ENCODE data around the gene PTK7. TPM values are rescaled to one million over a fixed set of nuclear protein-coding genes. Genes with fewer than 3 reads are reported as not detected.

Gene PTK7
- total RNA-seq, 6 donors from 2014 or later, result 68.6 to 180 (median 89.4) TPM

- Histone ChIP-seq H3K36me3 (peaks cover 6 to 71% (median 49%) of the 10 kb centered on the region in 4 donors), H3K9me3 (no peaks in the 10 kb centered on the region), H3K27ac (no peak overlapping the region), H3K27me3 (no peaks in the 10 kb centered on the region), H3K4me1 (peaks cover 7 to 13% (median 8%) of the 10 kb centered on the region in 4 donors), H3K4me3 (no peak overlapping the region)
- DNase-seq (no peak), ATAC-seq (ENCODE audit: low FRiP score in 2 of 2) (no peak)
- TF ChIP-seq EP300 (IDR thresholded peaks at IDR 0.05) (no peak), POLR2AphosphoS5 (IDR thresholded peaks at IDR 0.05) (no peak), POLR2A (IDR thresholded peaks at IDR 0.05) (no peak), CTCF (IDR thresholded peaks at IDR 0.05) (no peak)
- WGBS, 2 donors, result 83 to 90% methylated on average over 3 to 7 of the region's 7 CpGs
Measured at GRCh38 chr6:43047998-43048397, 28.1 kb upstream of the PTK7 start.

GRCh38 chr6:43050981-43051380, 25.1 kb upstream of the PTK7 start:
- H3K36me3 ChIP-seq, result peaks cover 7 to 49% (median 33%) of the 10 kb centered on the region in 4 donors

DNA sequence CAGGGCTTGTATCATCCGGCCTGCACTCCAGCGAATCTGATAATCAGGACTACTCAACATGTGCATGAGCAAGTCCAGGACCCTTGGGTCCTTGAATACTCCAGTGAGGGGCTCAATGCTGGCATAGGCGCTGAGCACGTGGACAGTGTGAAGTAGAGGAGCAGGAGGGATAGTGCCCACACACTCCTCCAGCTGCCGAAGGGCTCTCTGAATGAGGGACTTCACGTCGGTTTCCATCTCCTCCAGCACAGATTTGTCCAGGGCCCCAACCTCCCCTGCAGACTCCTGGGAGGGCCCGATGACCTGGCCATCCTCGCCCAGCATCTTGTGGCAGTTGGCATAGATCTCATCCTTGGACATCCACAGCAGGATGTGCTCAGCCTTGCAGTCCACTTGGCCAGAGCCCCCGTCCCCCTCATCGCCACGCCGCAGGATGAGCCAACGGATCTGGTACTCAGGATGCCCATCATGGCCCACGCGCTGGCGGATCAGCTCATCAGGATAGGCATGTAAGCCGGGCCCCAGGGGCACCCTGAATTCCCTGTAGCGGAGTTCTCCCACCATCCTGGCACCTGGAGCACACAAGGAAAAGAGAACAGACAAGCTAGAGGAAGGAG, 23.8 kb upstream of the PTK7 start:
- 83 to 98% methylated on average over 5 to 19 of the region's 19 CpGs for WGBS, 2 donors
- no peak for ATAC-seq (ENCODE audit: low FRiP score in 2 of 2)
- H3K36me3 ChIP-seq, result peaks cover 4 to 47% (median 31%) of the 10 kb centered on the region in 4 donors
- TF ChIP-seq CTCF (IDR thresholded peaks at IDR 0.05) (no peak), EP300 (IDR thresholded peaks at IDR 0.05) (no peak), POLR2A (IDR thresholded peaks at IDR 0.05) (no peak), POLR2AphosphoS5 (IDR thresholded peaks at IDR 0.05) (no peak)
- DNase-seq, result peak in 1 of 2 donors; percentile 78
- H3K4me3 ChIP-seq, result peak overlapping the region in 3 of 4 donors; percentile 66 to 89 (median 76)
- H3K9me3 ChIP-seq, result no peaks in the 10 kb centered on the region
- peaks cover 16 to 24% (median 16%) of the 10 kb centered on the region in 4 donors for H3K4me1 ChIP-seq
- H3K27ac ChIP-seq, result peak overlapping the region in 3 of 4 donors; percentile 88 to 94 (median 93)
- H3K27me3 ChIP-seq, result no peaks in the 10 kb centered on the region

More at GRCh38 chr6:43050981-43051380, 25.1 kb upstream of the PTK7 start:
- WGBS, 2 donors, result 91 to 97% methylated on average over 12 to 15 of the region's 17 CpGs
- Histone ChIP-seq H3K9me3 (no peaks in the 10 kb centered on the region), H3K27ac (no peak overlapping the region), H3K4me3 (no peak overlapping the region), H3K27me3 (no peaks in the 10 kb centered on the region), H3K4me1 (peaks cover 16 to 24% (median 16%) of the 10 kb centered on the region in 4 donors)
- DNase-seq, result peak in 1 of 2 donors; percentile 56
- no peak for ATAC-seq (ENCODE audit: low FRiP score in 2 of 2)
- TF ChIP-seq POLR2AphosphoS5 (IDR thresholded peaks at IDR 0.05), result no peak
- TF ChIP-seq EP300 (IDR thresholded peaks at IDR 0.05), result no peak
- TF ChIP-seq CTCF (IDR thresholded peaks at IDR 0.05), result no peak
- no peak for TF ChIP-seq POLR2A (IDR thresholded peaks at IDR 0.05)

DNA sequence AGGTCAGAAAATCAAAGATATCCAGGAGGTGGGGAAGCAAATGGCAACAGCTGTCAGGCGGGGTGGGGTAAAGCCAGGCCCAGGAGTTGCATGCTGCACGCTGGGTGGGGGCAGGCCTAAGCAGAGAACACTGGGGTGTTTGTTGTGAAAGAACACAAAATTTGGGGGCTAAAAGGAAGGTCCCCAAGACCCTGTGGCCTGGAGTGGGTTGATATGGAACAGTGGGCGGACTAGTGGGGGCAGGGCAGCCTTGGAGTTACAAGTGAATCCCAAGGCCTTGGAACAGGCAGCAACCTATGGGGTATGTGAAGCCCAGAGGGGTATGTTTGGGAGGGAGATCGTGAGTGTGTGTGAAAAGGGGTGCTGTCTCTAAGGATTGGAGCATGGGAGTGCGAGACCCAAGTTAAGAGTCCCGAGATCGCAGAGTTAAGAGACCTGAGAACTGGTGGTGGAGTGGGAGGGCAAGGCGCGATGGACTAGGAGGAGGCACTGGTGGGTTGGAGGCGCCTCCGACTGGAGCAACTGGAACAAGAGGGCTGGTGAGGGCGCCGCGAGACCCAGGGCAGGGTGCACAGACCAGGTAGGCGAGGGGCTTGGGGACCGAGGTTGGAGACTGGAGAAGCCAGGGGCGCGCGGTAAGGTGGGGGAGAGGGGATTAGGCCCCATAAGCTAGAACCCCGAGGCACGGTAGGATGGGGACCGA, 23.1 kb upstream of the PTK7 start:
- no peaks in the 10 kb centered on the region for H3K27me3 ChIP-seq

More for the DNA sequence above, 23.1 kb upstream of the PTK7 start:
- WGBS, 2 donors, result 26 to 31% methylated on average over 22 of the region's 22 CpGs
- peak overlapping the region; percentile 62 to 89 (median 71) for H3K4me3 ChIP-seq
- H3K9me3 ChIP-seq, result no peaks in the 10 kb centered on the region
- peaks cover 4 to 48% (median 30%) of the 10 kb centered on the region in 4 donors for H3K36me3 ChIP-seq
- TF ChIP-seq CTCF (IDR thresholded peaks at IDR 0.05), result no peak
- TF ChIP-seq POLR2AphosphoS5 (IDR thresholded peaks at IDR 0.05), result no peak
- TF ChIP-seq POLR2A (IDR thresholded peaks at IDR 0.05), result no peak
- TF ChIP-seq EP300 (IDR thresholded peaks at IDR 0.05), result no peak
- ATAC-seq (ENCODE audit: low FRiP score in 2 of 2), result peak; percentile 9 to 31
- H3K27ac ChIP-seq, result peak overlapping the region; percentile 83 to 94 (median 90)
- H3K4me1 ChIP-seq, result peaks cover 17 to 27% (median 19%) of the 10 kb centered on the region in 4 donors
- DNase-seq, result peak in 1 of 2 donors; percentile 35
